Upper lobe of right lung (tissue), 1 donor: ENCODE results near the gene MTHFSD. TPM values are rescaled to one million over a fixed set of nuclear protein-coding genes. Genes with fewer than 3 reads are reported as not detected.

Experiments
- ATAC-seq: fragments of 200-7000 bp; cut with Tn5 transposase; one replicate; pipeline ENCODE4 v1.9.1; 2020; ENCODE audit warnings: mild to moderate bottlenecking, moderate library complexity
- DNase-seq: peaks from one replicate; pipeline ENCODE4 v3.0.0-alpha.2; 2020
- H3K27ac ChIP-seq: fragments of 200-600 bp; one replicate; pipeline ENCODE4 v1.8.0; 2022
- H3K27me3 ChIP-seq: fragments of 200-600 bp; one replicate; pipeline ENCODE4 v1.8.0; 2022; ENCODE audit warnings: mild to moderate bottlenecking
- H3K36me3 ChIP-seq: fragments of 200-600 bp; one replicate; pipeline ENCODE4 v1.8.0; 2022
- H3K4me1 ChIP-seq: fragments of 200-600 bp; one replicate; pipeline ENCODE4 v1.8.0; 2022
- H3K4me3 ChIP-seq: fragments of 200-600 bp; one replicate; pipeline ENCODE4 v1.8.0; 2022; ENCODE audit warnings: mild to moderate bottlenecking
- H3K9me3 ChIP-seq: fragments of 200-600 bp; one replicate; pipeline ENCODE4 v1.8.0; 2022
- CTCF ChIP-seq: fragments of 200-600 bp; IDR thresholded peaks from one replicate; pipeline ENCODE4 v1.8.0; 2022; ENCODE audit warnings: antibody characterized with exemption
- intact Hi-C: fragments of 100-400 bp; cut with DNase I; formaldehyde crosslinking; loops from one replicate; pipeline ENCODE4 v1.11.0; 2022
- total RNA-seq: library from RNA; stranded (reverse); fragmentation: NEBNext Ultra II Directional; extraction: Animal tissue kit (Norgen Biotek cat#: 25700); gene quantifications from one replicate; pipeline ENCODE4 v1.2.1, GENCODE V29; 2021
- donor health status: DM: no; HTN: yes; CAD: no; lungs with severe emphysema.

MTHFSD gene
- total RNA-seq, 1 donor from 2014 or later: 18.7 TPM

- peak overlapping the region; percentile 35 for H3K4me3 ChIP-seq
- ATAC-seq: no peak
- TF ChIP-seq CTCF: no peak
- H3K27me3 ChIP-seq: peaks cover 97% of the 10 kb centered on the region
- H3K9me3 ChIP-seq: no peaks in the 10 kb centered on the region
- no peaks in the 10 kb centered on the region for H3K4me1 ChIP-seq
- intact Hi-C loops: no loop called here
- peak overlapping the region; percentile 58 for H3K27ac ChIP-seq
- no peak for DNase-seq
- H3K36me3 ChIP-seq: no peaks in the 10 kb centered on the region
Observed at GRCh38 chr16:86498671-86499439, 56.2 kb downstream of the MTHFSD start.

- H3K4me1 ChIP-seq: no peaks in the 10 kb centered on the region
- no peaks in the 10 kb centered on the region for H3K9me3 ChIP-seq
- ATAC-seq: no peak
- H3K27me3 ChIP-seq: peaks cover 97% of the 10 kb centered on the region
- H3K4me3 ChIP-seq: peak overlapping the region; percentile 35
- no peaks in the 10 kb centered on the region for H3K36me3 ChIP-seq
- TF ChIP-seq CTCF: no peak
- intact Hi-C loops: no loop called here
- DNase-seq: no peak
- peak overlapping the region; percentile 58 for H3K27ac ChIP-seq
Observed at GRCh38 chr16:86498155-86498670, 56.8 kb downstream of the MTHFSD start.

GRCh38 chr16:86497551-86498021, 57.4 kb downstream of the MTHFSD start:
- peaks cover 94% of the 10 kb centered on the region for H3K27me3 ChIP-seq

GRCh38 chr16:86496929-86497461, 58.0 kb downstream of the MTHFSD start:
- Histone ChIP-seq H3K27ac (peak overlapping the region; percentile 60), H3K4me3 (peak overlapping the region; percentile 35), H3K4me1 (no peaks in the 10 kb centered on the region), H3K36me3 (no peaks in the 10 kb centered on the region), H3K9me3 (no peaks in the 10 kb centered on the region), H3K27me3 (peaks cover 95% of the 10 kb centered on the region)
- no peak for TF ChIP-seq CTCF
- DNase-seq (no peak), ATAC-seq (no peak)
- intact Hi-C loops: no loop called here

More at GRCh38 chr16:86497551-86498021, 57.4 kb downstream of the MTHFSD start:
- Histone ChIP-seq H3K4me1 (no peaks in the 10 kb centered on the region), H3K36me3 (no peaks in the 10 kb centered on the region), H3K4me3 (peak overlapping the region; percentile 35), H3K27ac (peak overlapping the region; percentile 60), H3K9me3 (no peaks in the 10 kb centered on the region)
- no peak for DNase-seq
- TF ChIP-seq CTCF: no peak
- ATAC-seq: no peak
- intact Hi-C loops: no loop called here

GRCh38 chr16:86496262-86496928, 58.6 kb downstream of the MTHFSD start:
- no peaks in the 10 kb centered on the region for H3K36me3 ChIP-seq
- no peak for ATAC-seq
- no peak for DNase-seq
- intact Hi-C loops: no loop called here
- peak overlapping the region; percentile 33 for H3K4me3 ChIP-seq
- no peaks in the 10 kb centered on the region for H3K9me3 ChIP-seq
- no peak for TF ChIP-seq CTCF
- no peaks in the 10 kb centered on the region for H3K4me1 ChIP-seq
- H3K27me3 ChIP-seq: peaks cover 96% of the 10 kb centered on the region
- peak overlapping the region; percentile 45 for H3K27ac ChIP-seq
